ENCODE data around the gene RHOH.

The RHOH gene

GRCh38 chr4:40238008-40238699 lies 41.3 kb downstream of the RHOH start:
- DNase-seq: no peak

- peak; percentile 32 to 95 (median 80) for DNase-seq
Observed at GRCh38 chr4:40238700-40239548, 42.1 kb downstream of the RHOH start.

- no peak for DNase-seq
Observed at GRCh38 chr4:40240040-40240653, 43.3 kb downstream of the RHOH start.

GRCh38 chr4:40241026-40241425 lies 44.2 kb downstream of the RHOH start:
- no peak for DNase-seq

- DNase-seq: peak in 2 of 5 experiments; percentile 38 to 40
Observed at GRCh38 chr4:40241941-40242340, 45.1 kb downstream of the RHOH start.

- peak in 1 of 5 experiments; percentile 32 for DNase-seq
Observed at GRCh38 chr4:40243386-40243948, 46.6 kb downstream of the RHOH start.

- no peak for DNase-seq
Observed at GRCh38 chr4:40244606-40245005, 47.8 kb downstream of the RHOH start.

- no peak for DNase-seq
Observed at GRCh38 chr4:40245550-40245949, 48.7 kb downstream of the RHOH start.

- no peak for DNase-seq
Observed at GRCh38 chr4:40246011-40246900, 49.4 kb downstream of the RHOH start.

- DNase-seq: no peak
Observed at GRCh38 chr4:40246938-40247337, 50.1 kb downstream of the RHOH start.

GRCh38 chr4:40247350-40247749 lies 50.5 kb downstream of the RHOH start:
- peak in 3 of 5 experiments; percentile 55 to 89 (median 68) for DNase-seq

- DNase-seq: peak in 1 of 5 experiments; percentile 77
Observed at GRCh38 chr4:40251366-40251765, 54.5 kb downstream of the RHOH start.

- no peak for DNase-seq
Observed at GRCh38 chr4:40253906-40254305, 57.1 kb downstream of the RHOH start.

- peak in 1 of 5 experiments; percentile 43 for DNase-seq
Observed at GRCh38 chr4:40254608-40255392, 58.0 kb downstream of the RHOH start.

GRCh38 chr4:40255393-40256281 lies 58.8 kb downstream of the RHOH start:
- peak in 1 of 5 experiments; percentile 56 for DNase-seq

GRCh38 chr4:40256329-40256728 lies 59.5 kb downstream of the RHOH start:
- DNase-seq: no peak

GRCh38 chr4:40256817-40257216 lies 60.0 kb downstream of the RHOH start:
- DNase-seq: no peak

- no peak for DNase-seq
Observed at GRCh38 chr4:40258627-40259026, 61.8 kb downstream of the RHOH start.

GRCh38 chr4:40261231-40262076 lies 64.6 kb downstream of the RHOH start:
- DNase-seq: no peak
